Measurements from ENCODE around the gene LRRC51. TPM values are rescaled to one million over a fixed set of nuclear protein-coding genes. Genes with fewer than 3 reads are reported as not detected.

LRRC51 gene
- total and polyA plus RNA-seq, 7 donors: 3.2 to 14.8 (median 7.3) TPM

GRCh38 chr11:72112143-72112977, 31.7 kb downstream of the LRRC51 start, which contains the start of gene ANAPC15:
Gene ANAPC15, minus strand, starts transcription at chr11:72112695. Its CDS starts 1,419 bp downstream, at chr11:72111276.
- DNase-seq: peak; percentile 100
- Histone ChIP-seq H3K9me3 (no peaks in the 10 kb centered on the region), H3K4me1 (peaks cover 0 to 19% (median 13%) of the 10 kb centered on the region in 4 donors), H3K27ac (peak within 1 kb of the TSS; percentile 91 to 98 (median 96)), H3K4me3 (peak within 1 kb of the TSS; percentile 56 to 68 (median 62)), H3K27me3 (no peaks in the 10 kb centered on the region), H3K36me3 (peaks cover 0 to 30% (median 4%) of the 10 kb centered on the region in 4 donors)
- WGBS, 2 donors: 0% methylated on average over 49 of the region's 49 CpGs
- TF ChIP-seq CTCF (IDR thresholded peaks at IDR 0.05) (no peak), POLR2AphosphoS5 (IDR thresholded peaks at IDR 0.05) (peak; percentile 97 to 99 (median 97)), POLR2A (IDR thresholded peaks at IDR 0.05) (peak; percentile 93 to 97)
- intact Hi-C loops (cut with DNase I): loop anchor here (1.0 to 10.0 kb wide), 5 partner anchors 32 to 322 kb away; partner anchors contain the start of genes CLPB, INPPL1, LRRC51 and NUMA1

GRCh38 chr11:72112978-72113808, 32.5 kb downstream of the LRRC51 start:
- no peak for DNase-seq
- Histone ChIP-seq H3K27ac (peak overlapping the region; percentile 91 to 98 (median 96)), H3K9me3 (no peaks in the 10 kb centered on the region), H3K36me3 (peaks cover 0 to 26% (median 4%) of the 10 kb centered on the region in 4 donors), H3K4me3 (peak overlapping the region; percentile 56 to 68 (median 62)), H3K27me3 (no peaks in the 10 kb centered on the region), H3K4me1 (peaks cover 0 to 19% (median 13%) of the 10 kb centered on the region in 4 donors)
- WGBS, 2 donors: 65 to 66% methylated on average over 9 of the region's 9 CpGs
- no peak for TF ChIP-seq CTCF (IDR thresholded peaks at IDR 0.05)
- TF ChIP-seq POLR2A (IDR thresholded peaks at IDR 0.05): no peak
- no peak for TF ChIP-seq EP300 (IDR thresholded peaks at IDR 0.05)
- TF ChIP-seq POLR2AphosphoS5 (IDR thresholded peaks at IDR 0.05): no peak
- intact Hi-C loops (cut with DNase I): loop anchor here (1.0 to 10.0 kb wide), 5 partner anchors 32 to 322 kb away; partner anchors contain the start of genes CLPB, INPPL1, LRRC51 and NUMA1

GRCh38 chr11:72114570-72114969, 33.9 kb downstream of the LRRC51 start:
- 94 to 96% methylated on average over 1 of the region's 1 CpG for WGBS, 2 donors
- H3K4me3 ChIP-seq: no peak overlapping the region
- H3K36me3 ChIP-seq: peaks cover 0 to 12% (median 1%) of the 10 kb centered on the region in 4 donors
- no peaks in the 10 kb centered on the region for H3K9me3 ChIP-seq
- H3K27me3 ChIP-seq: no peaks in the 10 kb centered on the region
- intact Hi-C loops (cut with DNase I): loop anchor here (5.0 to 10.0 kb wide), 2 partner anchors 108 to 320 kb away; partner anchors contain the start of genes CLPB and INPPL1
- no peak overlapping the region for H3K27ac ChIP-seq
- TF ChIP-seq EP300 (IDR thresholded peaks at IDR 0.05) (no peak), CTCF (IDR thresholded peaks at IDR 0.05) (no peak), POLR2AphosphoS5 (IDR thresholded peaks at IDR 0.05) (no peak), POLR2A (IDR thresholded peaks at IDR 0.05) (no peak)
- no peak for DNase-seq
- peaks cover 0 to 19% (median 13%) of the 10 kb centered on the region in 4 donors for H3K4me1 ChIP-seq

GRCh38 chr11:72116019-72116755, 35.5 kb downstream of the LRRC51 start:
- no peak overlapping the region for H3K27ac ChIP-seq
- intact Hi-C loops (cut with DNase I): loop anchor here (10.0 kb wide), 1 partner anchor 319 kb away; the partner anchor contains the start of gene CLPB
- no peak overlapping the region for H3K4me3 ChIP-seq
- DNase-seq: no peak
- no peaks in the 10 kb centered on the region for H3K36me3 ChIP-seq
- no peaks in the 10 kb centered on the region for H3K27me3 ChIP-seq
- H3K9me3 ChIP-seq: no peaks in the 10 kb centered on the region
- TF ChIP-seq POLR2A (IDR thresholded peaks at IDR 0.05): no peak
- no peak for TF ChIP-seq CTCF (IDR thresholded peaks at IDR 0.05)
- TF ChIP-seq POLR2AphosphoS5 (IDR thresholded peaks at IDR 0.05): no peak
- TF ChIP-seq EP300 (IDR thresholded peaks at IDR 0.05): no peak
- H3K4me1 ChIP-seq: peaks cover 0 to 15% (median 9%) of the 10 kb centered on the region in 4 donors
- WGBS, 2 donors: 94 to 95% methylated on average over 6 of the region's 6 CpGs

Data from sigmoid colon (tissue), 7 donors.